Measurements from ENCODE around the gene TULP1. TPM values are rescaled to one million over a fixed set of nuclear protein-coding genes. Genes with fewer than 3 reads are reported as not detected.
A peak's percentile ranks its signal among the peaks of the same experiment; 100 is the strongest.

Gene TULP1
- total RNA-seq, 3 donors from 2014 or later, result not detected

DNA sequence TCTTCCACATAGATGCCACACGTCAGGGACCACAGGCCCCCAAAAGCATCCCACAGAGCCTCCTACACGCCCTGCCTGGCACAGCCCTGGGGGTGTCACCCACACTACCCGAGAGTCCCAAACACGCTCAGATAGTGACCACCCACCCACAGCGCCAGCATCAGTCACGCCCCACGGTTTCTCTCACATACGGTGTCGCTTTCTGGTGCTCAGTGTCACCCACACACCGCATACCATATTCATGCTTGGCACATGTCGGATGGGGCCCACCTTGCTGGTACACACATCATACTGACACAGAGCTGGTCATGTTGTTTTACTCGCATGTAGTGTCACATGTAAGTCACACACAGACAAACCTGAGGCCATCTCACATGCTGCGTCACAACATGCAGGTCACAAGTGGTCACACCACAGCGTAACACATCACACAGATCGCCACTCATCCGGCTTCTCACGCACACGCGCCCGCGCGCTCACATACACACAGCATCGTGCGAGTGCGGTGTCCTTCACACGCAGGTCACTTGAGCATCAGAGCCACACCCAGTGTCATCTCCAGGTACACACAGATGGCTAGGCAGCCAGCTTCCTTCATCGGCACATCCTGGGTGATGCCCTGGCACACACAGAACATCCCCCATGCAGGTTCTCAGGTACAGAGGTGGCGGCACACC lies 19.3 kb downstream of the TULP1 start:
- Histone ChIP-seq H3K27me3 (no peaks in the 10 kb centered on the region), H3K36me3 (no peaks in the 10 kb centered on the region), H3K27ac (peak overlapping the region; percentile 98 to 99), H3K9me3 (no peaks in the 10 kb centered on the region), H3K4me1 (peaks cover 22 to 35% of the 10 kb centered on the region in 2 donors), H3K4me3 (peak overlapping the region in 2 of 3 donors; percentile 93 to 98)
- intact Hi-C loops (cut with DNase I; ENCODE audit: low total_unique reads), result no loop called here
- TF ChIP-seq POLR2AphosphoS5 (IDR thresholded peaks at IDR 0.05) (no peak), POLR2A (IDR thresholded peaks at IDR 0.05) (no peak)
- TF ChIP-seq, protein P1, sequence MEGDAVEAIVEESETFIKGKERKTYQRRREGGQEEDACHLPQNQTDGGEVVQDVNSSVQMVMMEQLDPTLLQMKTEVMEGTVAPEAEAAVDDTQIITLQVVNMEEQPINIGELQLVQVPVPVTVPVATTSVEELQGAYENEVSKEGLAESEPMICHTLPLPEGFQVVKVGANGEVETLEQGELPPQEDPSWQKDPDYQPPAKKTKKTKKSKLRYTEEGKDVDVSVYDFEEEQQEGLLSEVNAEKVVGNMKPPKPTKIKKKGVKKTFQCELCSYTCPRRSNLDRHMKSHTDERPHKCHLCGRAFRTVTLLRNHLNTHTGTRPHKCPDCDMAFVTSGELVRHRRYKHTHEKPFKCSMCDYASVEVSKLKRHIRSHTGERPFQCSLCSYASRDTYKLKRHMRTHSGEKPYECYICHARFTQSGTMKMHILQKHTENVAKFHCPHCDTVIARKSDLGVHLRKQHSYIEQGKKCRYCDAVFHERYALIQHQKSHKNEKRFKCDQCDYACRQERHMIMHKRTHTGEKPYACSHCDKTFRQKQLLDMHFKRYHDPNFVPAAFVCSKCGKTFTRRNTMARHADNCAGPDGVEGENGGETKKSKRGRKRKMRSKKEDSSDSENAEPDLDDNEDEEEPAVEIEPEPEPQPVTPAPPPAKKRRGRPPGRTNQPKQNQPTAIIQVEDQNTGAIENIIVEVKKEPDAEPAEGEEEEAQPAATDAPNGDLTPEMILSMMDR (IDR thresholded peaks at IDR 0.05), result no peak
- DNase-seq (ENCODE audit: low spot score in 2 of 2), result no peak

DNA sequence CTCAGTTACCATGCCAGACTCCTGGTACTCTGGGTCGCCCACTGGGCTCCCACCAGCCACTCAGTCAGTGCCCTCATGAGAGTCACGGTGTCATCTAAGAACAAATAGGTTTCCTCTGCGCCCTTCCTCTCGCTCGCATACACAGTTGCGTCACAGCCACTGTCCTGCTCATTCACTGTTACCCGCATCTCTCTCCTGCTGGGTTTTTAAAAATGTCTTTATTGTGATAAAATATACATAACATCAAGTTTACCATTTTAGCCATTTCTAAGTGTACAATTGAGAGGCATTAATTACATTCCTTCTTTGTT lies 19.8 kb downstream of the TULP1 start:
- no peaks in the 10 kb centered on the region for H3K27me3 ChIP-seq
- peak overlapping the region; percentile 98 to 99 for H3K27ac ChIP-seq
- H3K4me3 ChIP-seq, result peak overlapping the region in 1 of 3 donors; percentile 27
- H3K36me3 ChIP-seq, result no peaks in the 10 kb centered on the region
- TF ChIP-seq POLR2A (IDR thresholded peaks at IDR 0.05) (no peak), POLR2AphosphoS5 (IDR thresholded peaks at IDR 0.05) (no peak)
- TF ChIP-seq, protein P1 (IDR thresholded peaks at IDR 0.05), result no peak
- peaks cover 22 to 35% of the 10 kb centered on the region in 2 donors for H3K4me1 ChIP-seq
- intact Hi-C loops (cut with DNase I; ENCODE audit: low total_unique reads), result no loop called here
- no peaks in the 10 kb centered on the region for H3K9me3 ChIP-seq
- no peak for DNase-seq (ENCODE audit: low spot score in 2 of 2)

- TF ChIP-seq POLR2A (IDR thresholded peaks at IDR 0.05), result no peak
- Histone ChIP-seq H3K27ac (peak overlapping the region; percentile 98 to 99), H3K36me3 (no peaks in the 10 kb centered on the region), H3K4me1 (peaks cover 22 to 35% of the 10 kb centered on the region in 2 donors), H3K4me3 (peak overlapping the region in 2 of 3 donors; percentile 3 to 27), H3K27me3 (no peaks in the 10 kb centered on the region), H3K9me3 (no peaks in the 10 kb centered on the region)
- DNase-seq (ENCODE audit: low spot score in 2 of 2), result no peak
- intact Hi-C loops (cut with DNase I; ENCODE audit: low total_unique reads), result no loop called here
These were observed 20.3 kb downstream of the TULP1 start for GRCh38 chr6:35492258-35492973.

GRCh38 chr6:35491558-35492257 lies 21.0 kb downstream of the TULP1 start:
- H3K27ac ChIP-seq, result peak overlapping the region; percentile 98 to 99
- H3K4me1 ChIP-seq, result peaks cover 23 to 39% of the 10 kb centered on the region in 2 donors
- H3K27me3 ChIP-seq, result no peaks in the 10 kb centered on the region
- no peaks in the 10 kb centered on the region for H3K36me3 ChIP-seq
- TF ChIP-seq POLR2A (IDR thresholded peaks at IDR 0.05) (no peak), POLR2AphosphoS5 (IDR thresholded peaks at IDR 0.05) (no peak)
- TF ChIP-seq, protein P1 (IDR thresholded peaks at IDR 0.05), result no peak
- peak overlapping the region in 1 of 3 donors; percentile 27 for H3K4me3 ChIP-seq
- intact Hi-C loops (cut with DNase I; ENCODE audit: low total_unique reads), result no loop called here
- DNase-seq (ENCODE audit: low spot score in 2 of 2), result no peak
- H3K9me3 ChIP-seq, result no peaks in the 10 kb centered on the region

DNA sequence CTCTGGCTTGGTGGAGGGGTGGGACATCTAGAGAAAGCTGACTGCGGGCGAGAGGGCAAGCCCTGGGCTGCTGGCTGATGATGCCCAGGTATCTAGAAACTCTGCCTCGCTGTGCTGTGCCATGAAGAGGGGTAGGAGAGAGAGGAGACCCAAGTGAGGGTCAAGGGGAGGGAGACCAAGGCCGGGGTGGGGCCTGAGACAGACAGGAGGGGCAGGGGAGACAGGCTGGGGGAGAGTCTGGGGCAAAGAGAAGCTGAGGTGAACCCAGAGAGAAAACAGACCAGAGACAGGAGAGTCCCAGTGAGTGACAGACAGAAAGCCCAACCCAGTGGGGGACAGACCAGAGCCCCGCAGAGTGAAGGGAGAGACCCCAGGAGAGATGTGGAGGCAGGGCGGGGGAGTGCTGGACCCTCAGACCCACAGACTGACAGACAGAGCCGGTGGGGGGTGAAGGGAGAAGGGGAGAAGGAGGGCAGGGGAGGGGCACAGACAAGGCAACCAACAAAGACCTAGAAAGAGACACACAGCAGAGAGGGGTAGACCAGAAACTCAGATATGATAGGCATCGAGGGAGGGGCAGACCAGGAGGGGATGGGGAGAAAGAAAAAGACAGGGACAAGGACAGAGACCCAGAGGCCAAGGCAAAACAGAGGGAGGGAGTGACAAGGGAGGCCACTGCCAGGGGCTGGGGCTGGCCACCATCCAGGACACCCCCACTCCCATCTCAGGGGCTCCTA lies 21.7 kb downstream of the TULP1 start:
- Histone ChIP-seq H3K4me3 (peak overlapping the region in 2 of 3 donors; percentile 28 to 58), H3K36me3 (no peaks in the 10 kb centered on the region), H3K9me3 (no peaks in the 10 kb centered on the region), H3K27me3 (no peaks in the 10 kb centered on the region), H3K27ac (peak overlapping the region; percentile 98 to 99), H3K4me1 (peaks cover 30 to 41% of the 10 kb centered on the region in 2 donors)
- TF ChIP-seq POLR2AphosphoS5 (IDR thresholded peaks at IDR 0.05) (no peak), POLR2A (IDR thresholded peaks at IDR 0.05) (no peak)
- TF ChIP-seq, protein P1 (IDR thresholded peaks at IDR 0.05), result no peak
- intact Hi-C loops (cut with DNase I; ENCODE audit: low total_unique reads), result no loop called here
- no peak for DNase-seq (ENCODE audit: low spot score in 2 of 2)

Measured in breast epithelium (tissue), 4 donors.